Endodermal cell (in vitro differentiated cells): ENCODE measurements around the gene THSD7A. TPM values are rescaled to one million over a fixed set of nuclear protein-coding genes. Genes with fewer than 3 reads are reported as not detected.

Experiments
- DNase-seq: peaks from one replicate; pipeline ENCODE4 v3.0.0-alpha.2; 2017
- H3K27ac ChIP-seq: 2 replicates; pipeline ENCODE4 v1.5.1; 2013; ENCODE audit warnings: mild to moderate bottlenecking, low read depth, low read length, moderate library complexity
- H3K27me3 ChIP-seq: 2 replicates; pipeline ENCODE4 v1.6.1; 2013; ENCODE audit warnings: mild to moderate bottlenecking, low read length, moderate library complexity; ENCODE audit not compliant: insufficient read depth, control insufficient read depth, poor library complexity, severe bottlenecking
- H3K36me3 ChIP-seq: 2 replicates; pipeline ENCODE4 v1.7.0; 2013; ENCODE audit warnings: mild to moderate bottlenecking, low read length, moderate library complexity; ENCODE audit not compliant: control insufficient read depth, insufficient read depth
- H3K4me1 ChIP-seq: one replicate; pipeline ENCODE4 v1.7.0; 2013; ENCODE audit warnings: low read length; ENCODE audit not compliant: control insufficient read depth, insufficient read depth
- H3K4me3 ChIP-seq: 2 replicates; pipeline ENCODE4 v1.5.1; 2013; ENCODE audit warnings: mild to moderate bottlenecking, low read length, moderate library complexity
- H3K9ac ChIP-seq: 2 replicates; pipeline ENCODE4 v1.6.1; 2013; ENCODE audit warnings: mild to moderate bottlenecking, low read length, moderate library complexity; ENCODE audit not compliant: poor library complexity, severe bottlenecking; ENCODE audit errors: extremely low read depth
- H3K9me3 ChIP-seq: 2 replicates; pipeline ENCODE4 v1.6.1; 2013; ENCODE audit warnings: mild to moderate bottlenecking, low read length, moderate library complexity; ENCODE audit not compliant: control insufficient read depth
- H3K27ac Mint-ChIP-seq: 2 replicates; pipeline ENCODE4 v1.8.0; 2020; ENCODE audit warnings: mixed read lengths
- H3K27me3 Mint-ChIP-seq: 2 replicates; pipeline ENCODE4 v1.8.0; 2021; ENCODE audit warnings: mild to moderate bottlenecking, mixed read lengths; ENCODE audit not compliant: insufficient read depth
- H3K36me3 Mint-ChIP-seq: 2 replicates; pipeline ENCODE4 v1.8.0; 2020; ENCODE audit warnings: low read depth, mixed read lengths
- H3K4me1 Mint-ChIP-seq: 2 replicates; pipeline ENCODE4 v1.8.0; 2020; ENCODE audit warnings: mixed read lengths
- H3K4me3 Mint-ChIP-seq: 2 replicates; pipeline ENCODE4 v1.8.0; 2020; ENCODE audit warnings: mild to moderate bottlenecking, moderate library complexity, mixed read lengths
- H3K9me3 Mint-ChIP-seq: 2 replicates; pipeline ENCODE4 v1.8.0; 2020; ENCODE audit warnings: mild to moderate bottlenecking, mixed read lengths
- CTCF ChIP-seq: fragments of 200-600 bp; sonication (generic); conservative IDR thresholded peaks from 2 replicates; pipeline ENCODE4 v1.5.0; 2021; ENCODE audit warnings: antibody characterized with exemption, mild to moderate bottlenecking
- WGBS, 2 experiments: methylation state at CpG; one replicate each; pipeline versions ENCODE4 v1.1.5 to v1.1.7; 2013; ENCODE audit warnings: missing lambda C conversion rate in 2 of 2, mixed read lengths in 1 of 2; ENCODE audit not compliant: insufficient coverage in 1 of 2, insufficient read length in 1 of 2; 5-methylcytosine and 5-hydroxymethylcytosine counted together
- total RNA-seq, 2 donors: library from RNA; stranded (reverse); fragmentation: NEBNext Ultra II Directional in 1 of 2; extraction: Animal tissue kit (Norgen Biotek cat#: 25700) in 1 of 2; gene quantifications; 2 replicates in 1 of 2; 3 replicates in 1 of 2; pipeline ENCODE4 v1.2.1, GENCODE V29; 2021

Gene THSD7A
- total RNA-seq, 2 donors from 2014 or later, result 0.73 to 1.3 TPM

- Histone ChIP-seq H3K9me3 (no peaks in the 10 kb centered on the region), H3K9ac (no peak overlapping the region), H3K4me1 (no peaks in the 10 kb centered on the region), H3K27ac (no peak overlapping the region), H3K36me3 (no peaks in the 10 kb centered on the region), H3K27me3 (no peaks in the 10 kb centered on the region), H3K4me3 (no peak overlapping the region)
- no peak for DNase-seq
- no peak for TF ChIP-seq CTCF
- no peak overlapping the region for H3K27ac Mint-ChIP-seq
- no peaks in the 10 kb centered on the region for H3K9me3 Mint-ChIP-seq
- 94% methylated on average over 2 of the region's 4 CpGs; no CpG with 5 or more reads in 1 of the 2 experiments for WGBS, 2 experiments
- H3K4me3 Mint-ChIP-seq, result no peak overlapping the region
- H3K27me3 Mint-ChIP-seq, result no peaks in the 10 kb centered on the region
- no peaks in the 10 kb centered on the region for H3K36me3 Mint-ChIP-seq
- H3K4me1 Mint-ChIP-seq, result peaks cover 5% of the 10 kb centered on the region
Observed at GRCh38 chr7:11366118-11366517, 465.9 kb downstream of the THSD7A start.

- Histone ChIP-seq H3K9me3 (peaks cover 3% of the 10 kb centered on the region), H3K4me1 (no peaks in the 10 kb centered on the region), H3K9ac (no peak overlapping the region), H3K36me3 (no peaks in the 10 kb centered on the region), H3K27me3 (no peaks in the 10 kb centered on the region), H3K4me3 (no peak overlapping the region), H3K27ac (no peak overlapping the region)
- 87% methylated on average over 1 of the region's 1 CpG; no CpG with 5 or more reads in 1 of the 2 experiments for WGBS, 2 experiments
- TF ChIP-seq CTCF, result no peak
- Mint-ChIP-seq H3K9me3 (no peaks in the 10 kb centered on the region), H3K4me1 (no peaks in the 10 kb centered on the region), H3K27ac (no peak overlapping the region), H3K4me3 (no peak overlapping the region), H3K27me3 (no peaks in the 10 kb centered on the region), H3K36me3 (no peaks in the 10 kb centered on the region)
- DNase-seq, result no peak
Observed at GRCh38 chr7:11358637-11359036, 473.4 kb downstream of the THSD7A start.

GRCh38 chr7:11355399-11356005 is 476.5 kb downstream of the THSD7A start:
- DNase-seq, result no peak
- no peak overlapping the region for H3K4me3 ChIP-seq
- no peaks in the 10 kb centered on the region for H3K4me1 ChIP-seq
- WGBS, 2 experiments, result 82 to 87% methylated on average over 3 to 5 of the region's 5 CpGs
- Mint-ChIP-seq H3K36me3 (no peaks in the 10 kb centered on the region), H3K9me3 (no peaks in the 10 kb centered on the region), H3K4me1 (no peaks in the 10 kb centered on the region), H3K4me3 (no peak overlapping the region), H3K27me3 (no peaks in the 10 kb centered on the region), H3K27ac (no peak overlapping the region)
- H3K36me3 ChIP-seq, result no peaks in the 10 kb centered on the region
- H3K9me3 ChIP-seq, result peaks cover 3% of the 10 kb centered on the region
- no peak for TF ChIP-seq CTCF
- H3K27me3 ChIP-seq, result no peaks in the 10 kb centered on the region
- H3K9ac ChIP-seq, result no peak overlapping the region
- no peak overlapping the region for H3K27ac ChIP-seq
